HepG2 (cell line): ENCODE results near the gene COG4. TPM values are rescaled to one million over a fixed set of nuclear protein-coding genes. Genes with fewer than 3 reads are reported as not detected.

ENCODE experiments used
- ARID4A ChIP-seq: sonication (generic); formaldehyde crosslinking; IDR thresholded peaks from 2 replicates; pipeline ENCODE4 v1.5.0; 2020; ENCODE audit warnings: mild to moderate bottlenecking, missing genetic modification reagents, borderline replicate concordance
- ARID5B ChIP-seq: IDR thresholded peaks from 2 replicates; pipeline ENCODE4 v1.4.0; 2020; ENCODE audit warnings: mild to moderate bottlenecking, missing genetic modification reagents
- CENPT ChIP-seq: sonication (generic); formaldehyde crosslinking; IDR thresholded peaks from 2 replicates; pipeline ENCODE4 v1.8.0; 2022; ENCODE audit warnings: low read depth, mild to moderate bottlenecking, moderate library complexity, missing genetic modification reagents
- CTCF ChIP-seq: sonication (generic); formaldehyde crosslinking; IDR thresholded peaks from 2 replicates; pipeline ENCODE4 v1.5.0; 2020; ENCODE audit warnings: mild to moderate bottlenecking, missing genetic modification reagents, moderate library complexity
- GATAD1 ChIP-seq: IDR thresholded peaks from 2 replicates; pipeline ENCODE4 v1.6.1; 2016; ENCODE audit warnings: missing genetic modification reagents, missing compliant biosample characterization
- MEIS2 ChIP-seq: sonication (generic); formaldehyde crosslinking; IDR thresholded peaks from 2 replicates; pipeline ENCODE4 v1.9.0; 2021; ENCODE audit warnings: mild to moderate bottlenecking, missing genetic modification reagents
- MLX ChIP-seq: IDR thresholded peaks from 2 replicates; pipeline ENCODE4 v1.6.1; 2016
- NPAS2 ChIP-seq: sonication (generic); formaldehyde crosslinking; IDR thresholded peaks from 2 replicates; pipeline ENCODE4 v1.8.0; 2022; ENCODE audit warnings: mild to moderate bottlenecking, missing genetic modification reagents, borderline replicate concordance
- RCOR2 ChIP-seq: IDR thresholded peaks from 2 replicates; pipeline ENCODE4 v1.6.1; 2016; ENCODE audit warnings: missing biosample characterization, missing genetic modification reagents
- SP5 ChIP-seq: IDR thresholded peaks from 2 replicates; pipeline ENCODE4 v1.6.1; 2016; ENCODE audit warnings: low read depth, borderline replicate concordance
- STAT5B ChIP-seq: sonication (generic); formaldehyde crosslinking; IDR thresholded peaks from 2 replicates; pipeline ENCODE4 v1.4.0; 2020; ENCODE audit warnings: missing genetic modification reagents
- ZBTB20 ChIP-seq: sonication (generic); formaldehyde crosslinking; IDR thresholded peaks from 2 replicates; pipeline ENCODE4 v1.8.1; 2023; ENCODE audit warnings: missing genetic modification reagents, low read depth, mild to moderate bottlenecking, borderline replicate concordance
- ZKSCAN8 ChIP-seq: IDR thresholded peaks from 2 replicates; pipeline ENCODE4 v1.6.1; 2016; ENCODE audit warnings: borderline replicate concordance, missing genetic modification reagents, missing compliant biosample characterization
- ZNF335 ChIP-seq: sonication (generic); formaldehyde crosslinking; IDR thresholded peaks from 2 replicates; pipeline ENCODE4 v1.4.0; 2020; ENCODE audit warnings: missing genetic modification reagents
- ZNF431 ChIP-seq: sonication (generic); formaldehyde crosslinking; IDR thresholded peaks from 2 replicates; pipeline ENCODE4 v1.9.0; 2022; ENCODE audit warnings: missing genetic modification reagents, low read depth, mild to moderate bottlenecking, borderline replicate concordance
- ZNF468 ChIP-seq: sonication (generic); formaldehyde crosslinking; IDR thresholded peaks from 2 replicates; pipeline ENCODE4 v1.8.0; 2022; ENCODE audit warnings: mild to moderate bottlenecking, moderate library complexity, missing genetic modification reagents
- ZNF562 ChIP-seq: sonication (generic); formaldehyde crosslinking; IDR thresholded peaks from 2 replicates; pipeline ENCODE4 v1.8.0; 2022; ENCODE audit warnings: missing genetic modification reagents, borderline replicate concordance
- ZSCAN9 ChIP-seq: IDR thresholded peaks from 2 replicates; pipeline ENCODE4 v1.6.1; 2016; ENCODE audit warnings: borderline replicate concordance
- polyA plus RNA-seq, 8 experiments: library from polyadenylated mRNA; depleted of rRNA in 3 of 8; stranded (reverse) in 7 of 8; unstranded in 1 of 8; fragments of >200 nt; fragmentation: Illumina TruSeq in 4 of 8; extraction: Trizol in 4 of 8; gene quantifications; 2 replicates each; pipeline versions ENCODE4 v1.2.1 to v1.2.3, GENCODE V29; 2011 to 2016; ENCODE audit warnings: low read depth in 4 of 8, missing spikeins in 1 of 8, mixed read lengths in 1 of 8; ENCODE audit not compliant: insufficient read depth in 1 of 8
- total RNA-seq, 5 experiments: library from RNA; depleted of rRNA; stranded (reverse); fragments of >200 nt; fragmentation: Illumina TruSeq; extraction: Trizol; gene quantifications; 2 replicates each; pipeline ENCODE4 v1.2.3, GENCODE V29; 2016; ENCODE audit warnings: low read depth in 1 of 5

Gene COG4
- total and polyA plus RNA-seq, 2 of the 13 experiments (the other 11 are each of a cell fraction or from before 2014, with no cell fraction given): 51.1 to 73.8 TPM

- TF ChIP-seq ARID5B (CRISPR knock-in tag) (no peak; the same call in 1 of the 2 replicates), ZNF431 (CRISPR knock-in tag) (0 out of 2 replicates have a peak, but pooled peaks have one; percentile 73), GATAD1 (CRISPR knock-in tag) (peak; percentile 46), ZNF335 (peak; percentile 61; the same call in 1 of the 2 replicates), NPAS2 (CRISPR knock-in tag) (no peak), CTCF (CRISPR knock-in tag) (peak; percentile 27), RCOR2 (CRISPR knock-in tag) (no peak), MLX (CRISPR knock-in tag) (no peak), ZKSCAN8 (peak; percentile 56; the same call in 1 of the 2 replicates), CENPT (CRISPR knock-in tag) (no peak), ZBTB20 (peak; percentile 17; the same call in 1 of the 2 replicates), STAT5B (0 out of 2 replicates have a peak, but pooled peaks have one; percentile 49), SP5 (CRISPR knock-in tag) (0 out of 2 replicates have a peak, but pooled peaks have one; percentile 44), MEIS2 (no peak; the same call in 1 of the 2 replicates), ZSCAN9 (CRISPR knock-in tag) (no peak; the same call in 1 of the 2 replicates), ARID4A (CRISPR knock-in tag) (peak; percentile 80), ZNF562 (CRISPR knock-in tag) (no peak), ZNF468 (no peak)
These were observed 84.1 kb downstream of the COG4 start, which contains the start of gene ST3GAL2 (continued) for GRCh38 chr16:70438969-70439862.
